GM23338 (cell line): ENCODE results near the gene GNAI3. TPM values are rescaled to one million over a fixed set of nuclear protein-coding genes. Genes with fewer than 3 reads are reported as not detected.

Experiments
- CREB1 ChIP-seq: fragments of 250-450 bp; sonication (Bioruptor Pico); IDR thresholded peaks from 2 replicates; pipeline ENCODE4 v1.5.0; 2020; ENCODE audit warnings: low read depth, mild to moderate bottlenecking, moderate library complexity
- ETS1 ChIP-seq: IDR thresholded peaks from 2 replicates; pipeline ENCODE4 v1.6.1; 2016; ENCODE audit warnings: antibody characterized with exemption
- EZH2 ChIP-seq: fragments of 200-600 bp; sonication (generic); IDR thresholded peaks from one replicate; pipeline ENCODE4 v1.8.0; 2017; ENCODE audit warnings: antibody characterized with exemption, mild to moderate bottlenecking, low read depth; ENCODE audit not compliant: unreplicated experiment
- JUNB ChIP-seq: IDR thresholded peaks from one replicate; pipeline ENCODE4 v1.6.1; 2016; ENCODE audit warnings: antibody characterized with exemption; ENCODE audit not compliant: unreplicated experiment
- NANOG ChIP-seq: IDR thresholded peaks from 2 replicates; pipeline ENCODE4 v1.6.1; 2016; ENCODE audit warnings: antibody characterized with exemption, borderline replicate concordance
- POLR2AphosphoS5 ChIP-seq: IDR thresholded peaks from 2 replicates; pipeline ENCODE4 v1.6.1; 2016; ENCODE audit warnings: antibody characterized with exemption, low read depth
- ZNF462 ChIP-seq: fragments of 250-450 bp; sonication (Bioruptor Pico); IDR thresholded peaks from 2 replicates; pipeline ENCODE4 v1.5.0; 2020; ENCODE audit warnings: mild to moderate bottlenecking, moderate library complexity
- polyA plus RNA-seq: library from polyadenylated mRNA; unstranded; fragments of >200 nt; fragmentation: Nextera tagmentation; extraction: Ambion mirVana; gene quantifications from 2 replicates; pipeline ENCODE4 v1.2.1, GENCODE V29; 2016
- total RNA-seq: library from RNA; depleted of rRNA; stranded (reverse); fragments of >200 nt; shearing (Covaris generic); gene quantifications from 2 replicates; pipeline ENCODE4 v1.2.3, GENCODE V29; 2014

Gene GNAI3
- total and polyA plus RNA-seq, 2 experiments from 2014 or later, result 4.5 to 10.2 TPM

DNA sequence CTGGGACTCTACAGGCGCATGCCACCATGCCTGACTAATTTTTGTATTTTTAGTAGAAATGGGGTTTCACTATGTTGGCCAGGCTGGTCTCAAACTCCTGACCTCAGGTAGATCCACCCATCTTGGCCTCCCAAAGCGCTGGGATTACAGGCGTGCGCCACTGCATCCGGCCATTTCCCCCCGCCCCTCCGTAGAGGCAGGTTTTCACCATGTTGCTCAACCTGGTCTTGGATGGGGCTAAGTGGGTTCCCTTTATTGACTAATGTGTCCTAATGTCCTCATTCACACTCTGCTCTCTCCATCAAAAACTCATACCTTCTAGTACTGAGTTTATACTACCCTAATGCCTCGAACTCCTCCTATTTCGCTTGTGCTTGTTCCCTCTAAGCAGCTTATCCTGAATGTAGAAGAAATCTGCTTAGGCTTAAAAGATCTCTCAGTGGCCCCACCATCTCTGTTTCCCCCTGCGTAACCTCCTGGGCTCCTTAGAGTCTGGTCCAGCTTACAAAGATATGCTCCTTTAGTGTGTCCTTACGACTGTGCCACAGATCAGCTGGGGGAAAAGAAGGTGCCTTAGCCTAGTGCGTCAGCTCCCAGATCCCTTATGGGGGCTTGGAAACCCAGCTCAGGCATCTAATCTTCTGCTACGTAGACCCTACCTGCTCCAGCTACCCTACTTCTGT, 63.0 kb downstream of the GNAI3 start (continued):
- TF ChIP-seq ZNF462 (CRISPR knock-in tag) (no peak), POLR2AphosphoS5 (no peak), ETS1 (no peak), EZH2 (no peak), JUNB (no peak), NANOG (no peak), CREB1 (CRISPR knock-in tag) (no peak)
